PFSK-1 (cell line): Measurements from ENCODE around the gene PCSK5.

Experiments used
- FOXP2 ChIP-seq: optimal IDR thresholded peaks from 2 replicates; pipeline ENCODE3; 2011; ENCODE audit warnings: borderline replicate concordance, control low read depth, inconsistent platforms; ENCODE audit not compliant: insufficient read depth; ENCODE audit errors: extremely low read length, extremely low read depth
- POLR2AphosphoS5 ChIP-seq: IDR thresholded peaks from 2 replicates; pipeline ENCODE4 v1.6.1; 2012; ENCODE audit warnings: low read depth, mild to moderate bottlenecking, control low read depth, low read length, moderate library complexity
- SIN3A ChIP-seq: IDR thresholded peaks from 2 replicates; pipeline ENCODE4 v1.6.1; 2012; ENCODE audit warnings: mild to moderate bottlenecking, low read length, moderate library complexity, borderline replicate concordance; ENCODE audit not compliant: insufficient read depth
- TAF1 ChIP-seq: IDR thresholded peaks from 2 replicates; pipeline ENCODE4 v1.6.1; 2012; ENCODE audit warnings: low read length, control low read depth, borderline replicate concordance; ENCODE audit not compliant: insufficient read depth
- TF ChIP-seq, protein P1 (sequence below), 2 experiments: IDR thresholded peaks; 2 replicates each; pipeline versions ENCODE4 v1.6.1 to v1.8.0; 2011 to 2012; ENCODE audit warnings: low read depth in 2 of 2, low read length in 2 of 2, control low read depth in 1 of 2, inconsistent platforms in 1 of 2, mild to moderate bottlenecking in 1 of 2, moderate library complexity in 1 of 2; ENCODE audit not compliant: insufficient read depth in 1 of 2

Gene PCSK5

DNA sequence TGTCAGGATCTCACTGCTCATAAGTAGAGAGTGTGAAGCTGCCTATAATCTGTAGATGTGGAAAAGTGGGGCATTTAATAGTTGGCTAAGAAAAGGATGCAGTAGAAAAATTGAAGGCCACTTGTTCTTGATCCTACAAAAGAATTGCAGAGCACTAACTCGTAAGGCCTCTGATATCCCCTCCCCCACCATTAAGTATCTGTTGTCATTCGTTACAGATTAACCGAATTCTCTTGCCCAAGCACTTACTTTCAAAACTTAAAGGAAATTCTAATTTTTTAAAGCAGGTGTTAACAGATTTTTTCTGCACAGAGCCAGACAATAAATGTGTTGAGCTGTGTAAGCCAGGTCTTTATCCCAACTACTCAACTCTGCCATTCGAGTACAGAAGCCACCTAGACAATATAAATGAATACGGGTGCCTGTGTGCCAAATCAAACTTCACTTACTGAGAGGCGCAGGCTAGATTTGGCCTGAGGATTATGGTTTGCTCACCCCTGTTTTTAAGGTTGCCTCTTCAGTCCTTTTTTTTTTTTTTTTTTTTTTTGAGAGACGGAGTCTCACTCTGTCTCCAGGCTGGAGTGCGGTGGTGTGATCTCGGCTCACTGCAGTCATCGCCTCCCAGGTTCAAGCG lies 268.9 kb downstream of the PCSK5 start:
- TF ChIP-seq FOXP2 = no peak
- no peak for TF ChIP-seq SIN3A
- no peak for TF ChIP-seq TAF1
- TF ChIP-seq, protein P1, sequence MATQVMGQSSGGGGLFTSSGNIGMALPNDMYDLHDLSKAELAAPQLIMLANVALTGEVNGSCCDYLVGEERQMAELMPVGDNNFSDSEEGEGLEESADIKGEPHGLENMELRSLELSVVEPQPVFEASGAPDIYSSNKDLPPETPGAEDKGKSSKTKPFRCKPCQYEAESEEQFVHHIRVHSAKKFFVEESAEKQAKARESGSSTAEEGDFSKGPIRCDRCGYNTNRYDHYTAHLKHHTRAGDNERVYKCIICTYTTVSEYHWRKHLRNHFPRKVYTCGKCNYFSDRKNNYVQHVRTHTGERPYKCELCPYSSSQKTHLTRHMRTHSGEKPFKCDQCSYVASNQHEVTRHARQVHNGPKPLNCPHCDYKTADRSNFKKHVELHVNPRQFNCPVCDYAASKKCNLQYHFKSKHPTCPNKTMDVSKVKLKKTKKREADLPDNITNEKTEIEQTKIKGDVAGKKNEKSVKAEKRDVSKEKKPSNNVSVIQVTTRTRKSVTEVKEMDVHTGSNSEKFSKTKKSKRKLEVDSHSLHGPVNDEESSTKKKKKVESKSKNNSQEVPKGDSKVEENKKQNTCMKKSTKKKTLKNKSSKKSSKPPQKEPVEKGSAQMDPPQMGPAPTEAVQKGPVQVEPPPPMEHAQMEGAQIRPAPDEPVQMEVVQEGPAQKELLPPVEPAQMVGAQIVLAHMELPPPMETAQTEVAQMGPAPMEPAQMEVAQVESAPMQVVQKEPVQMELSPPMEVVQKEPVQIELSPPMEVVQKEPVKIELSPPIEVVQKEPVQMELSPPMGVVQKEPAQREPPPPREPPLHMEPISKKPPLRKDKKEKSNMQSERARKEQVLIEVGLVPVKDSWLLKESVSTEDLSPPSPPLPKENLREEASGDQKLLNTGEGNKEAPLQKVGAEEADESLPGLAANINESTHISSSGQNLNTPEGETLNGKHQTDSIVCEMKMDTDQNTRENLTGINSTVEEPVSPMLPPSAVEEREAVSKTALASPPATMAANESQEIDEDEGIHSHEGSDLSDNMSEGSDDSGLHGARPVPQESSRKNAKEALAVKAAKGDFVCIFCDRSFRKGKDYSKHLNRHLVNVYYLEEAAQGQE (IDR thresholded peaks at IDR 0.05; ENCODE audit: insufficient read depth in 1 of 2, low read depth in 2 of 2, low read length in 2 of 2) = no peak

DNA sequence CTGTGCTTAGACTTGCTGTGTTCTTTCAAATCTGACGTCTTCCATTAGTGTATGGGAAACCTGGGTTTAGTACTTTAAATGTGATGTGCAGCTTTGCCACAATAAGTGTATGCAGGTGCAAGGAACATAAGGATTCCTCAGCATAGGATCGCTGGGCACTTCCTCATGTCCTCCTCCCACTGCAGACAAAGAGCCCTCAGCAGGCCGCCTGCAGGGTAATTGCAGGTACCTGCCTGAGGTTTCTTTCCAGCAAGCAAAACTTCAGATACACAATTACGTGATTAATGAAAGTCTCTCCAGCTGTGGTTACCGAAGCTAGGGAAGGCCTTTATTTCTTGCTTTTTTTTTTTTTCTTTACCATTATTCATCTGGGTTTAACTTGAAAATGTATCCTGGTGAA lies 270.6 kb downstream of the PCSK5 start:
- no peak for TF ChIP-seq FOXP2
- TF ChIP-seq, protein P1 (IDR thresholded peaks at IDR 0.05; ENCODE audit: insufficient read depth in 1 of 2, low read depth in 2 of 2, low read length in 2 of 2) = no peak
- TF ChIP-seq POLR2AphosphoS5 = no peak
- TF ChIP-seq SIN3A = no peak
- no peak for TF ChIP-seq TAF1

DNA sequence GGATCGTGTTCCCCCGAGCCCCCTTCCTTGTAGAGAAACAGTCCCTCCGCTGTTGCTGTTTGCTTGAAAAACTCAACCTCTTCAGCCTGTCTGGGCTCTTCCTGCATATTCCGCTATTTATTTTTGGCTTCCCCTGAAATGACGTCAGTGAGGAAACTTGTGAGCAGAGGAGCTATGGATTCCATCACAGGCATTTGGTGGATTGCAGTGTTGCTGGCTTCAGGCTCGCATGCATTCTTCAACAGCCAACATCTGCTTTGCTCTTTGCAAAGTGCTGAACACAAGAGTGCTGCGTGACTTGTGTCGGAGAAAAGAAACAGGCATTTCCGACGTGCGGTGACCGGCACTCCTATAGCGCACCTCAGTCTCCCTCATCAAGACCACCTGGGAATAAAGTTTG lies 271.1 kb downstream of the PCSK5 start:
- TF ChIP-seq POLR2AphosphoS5 (no peak), SIN3A (no peak), FOXP2 (no peak), TAF1 (no peak)
- TF ChIP-seq, protein P1 (IDR thresholded peaks at IDR 0.05; ENCODE audit: insufficient read depth in 1 of 2, low read depth in 2 of 2, low read length in 2 of 2) = no peak

DNA sequence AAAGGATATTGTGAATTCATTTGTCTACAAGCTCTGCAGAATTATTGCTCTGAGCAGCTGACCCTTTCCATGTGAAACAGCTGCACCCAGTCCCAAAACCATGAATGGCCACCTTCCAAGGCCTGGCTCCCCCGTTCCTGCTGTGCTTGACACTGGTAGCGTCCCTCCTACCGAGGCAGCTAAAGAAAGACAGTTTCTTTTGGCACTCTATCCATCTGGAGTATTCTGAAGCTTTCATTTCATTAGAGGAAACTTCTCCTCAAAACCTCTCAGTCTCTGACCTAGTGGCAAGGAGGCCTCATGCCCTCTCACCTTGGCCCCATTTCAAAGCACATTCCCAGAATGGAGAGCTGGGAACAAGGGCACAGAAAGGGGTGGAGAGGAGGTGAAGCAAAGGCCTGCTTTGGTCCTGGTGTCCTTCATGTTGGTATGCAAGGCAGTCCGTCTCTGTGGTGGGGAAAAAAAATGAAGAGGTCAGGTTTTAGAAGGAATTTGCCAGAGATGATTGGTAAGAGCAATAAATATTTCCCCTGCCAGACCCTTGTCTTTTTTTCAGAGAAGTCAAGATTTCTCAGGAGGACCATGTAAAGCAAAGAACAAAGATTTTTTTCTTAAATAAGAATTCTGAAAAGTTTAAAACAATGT lies 271.7 kb downstream of the PCSK5 start:
- TF ChIP-seq, protein P1 (IDR thresholded peaks at IDR 0.05; ENCODE audit: insufficient read depth in 1 of 2, low read depth in 2 of 2, low read length in 2 of 2) = no peak
- TF ChIP-seq SIN3A (no peak), POLR2AphosphoS5 (no peak), FOXP2 (no peak), TAF1 (no peak)
